Neural cell (in vitro differentiated cells): ENCODE data around the gene RIPPLY3. TPM values are rescaled to one million over a fixed set of nuclear protein-coding genes. Genes with fewer than 3 reads are reported as not detected.

ENCODE experiments used
- H2AFZ ChIP-seq: fragments of 200-600, 300-800 bp; sonication (generic), shearing (Covaris generic); 2 replicates; pipeline ENCODE4 v1.6.0; 2014; ENCODE audit warnings: low read depth, mild to moderate bottlenecking, antibody characterized with exemption, low read length, moderate library complexity
- H3F3A ChIP-seq: fragments of 200-600 bp; shearing (Covaris generic); 2 replicates; pipeline ENCODE4 v1.6.1; 2016; ENCODE audit warnings: mild to moderate bottlenecking, moderate library complexity, mixed read lengths, antibody characterized with exemption, low read length; ENCODE audit not compliant: insufficient read depth, poor library complexity, severe bottlenecking
- H3K27ac ChIP-seq: fragments of 200-600, 300-800 bp; sonication (generic), shearing (Covaris generic); 2 replicates; pipeline ENCODE4 v1.5.1; 2014; ENCODE audit warnings: mild to moderate bottlenecking, low read length, moderate library complexity
- H3K27me3 ChIP-seq: fragments of 300-800, 200-600 bp; sonication (generic), shearing (Covaris generic); 2 replicates; pipeline ENCODE4 v1.6.0; 2014; ENCODE audit warnings: mild to moderate bottlenecking, low read depth, low read length, moderate library complexity; ENCODE audit not compliant: insufficient read depth
- H3K36me3 ChIP-seq: fragments of 300-800, 200-600 bp; sonication (generic), shearing (Covaris generic); 2 replicates; pipeline ENCODE4 v1.5.1; 2014; ENCODE audit warnings: mild to moderate bottlenecking, antibody characterized with exemption, low read length, moderate library complexity; ENCODE audit not compliant: insufficient read depth
- H3K4me2 ChIP-seq: fragments of 300-800, 200-600 bp; sonication (generic), shearing (Covaris generic); 2 replicates; pipeline ENCODE4 v1.6.0; 2014; ENCODE audit warnings: mild to moderate bottlenecking, low read length
- H3K4me3 ChIP-seq: fragments of 300-800, 200-600 bp; sonication (generic), shearing (Covaris generic); 2 replicates; pipeline ENCODE4 v1.5.1; 2014; ENCODE audit warnings: mild to moderate bottlenecking, low read length, moderate library complexity
- H3K79me2 ChIP-seq: fragments of 200-600 bp; shearing (Covaris generic); replicated peaks from 2 replicates; pipeline ENCODE4 v1.6.0; 2014; ENCODE audit warnings: mild to moderate bottlenecking, low read length, moderate library complexity; ENCODE audit not compliant: insufficient read depth
- H3K9ac ChIP-seq: fragments of 300-800, 200-600 bp; sonication (generic), shearing (Covaris generic); 2 replicates; pipeline ENCODE4 v1.6.1; 2016; ENCODE audit warnings: mild to moderate bottlenecking, low read length, mixed read lengths
- H3K9me2 ChIP-seq: fragments of 200-600 bp; shearing (Covaris generic); 2 replicates; pipeline ENCODE4 v1.6.1; 2016; ENCODE audit warnings: mild to moderate bottlenecking, low read length, mixed read lengths; ENCODE audit not compliant: insufficient read depth
- H3K9me3 ChIP-seq: fragments of 200-600, 300-800 bp; sonication (generic), shearing (Covaris generic); 2 replicates; pipeline ENCODE4 v1.6.1; 2016; ENCODE audit warnings: mild to moderate bottlenecking, mixed run types, low read length, moderate library complexity, mixed read lengths
- H4K20me1 ChIP-seq: fragments of 200-600 bp; shearing (Covaris generic); 2 replicates; pipeline ENCODE4 v1.6.1; 2016; ENCODE audit warnings: mild to moderate bottlenecking, mixed run types; ENCODE audit not compliant: insufficient read depth
- CTCF ChIP-seq: fragments of 450-650 bp; IDR thresholded peaks from 2 replicates; pipeline ENCODE4 v1.5.1; 2014; ENCODE audit warnings: antibody characterized with exemption, mild to moderate bottlenecking, moderate library complexity; ENCODE audit not compliant: poor library complexity, severe bottlenecking
- EP300 ChIP-seq: fragments of 450-650 bp; conservative IDR thresholded peaks from 2 replicates; pipeline ENCODE4 v1.6.1; 2014; ENCODE audit warnings: antibody characterized with exemption, mild to moderate bottlenecking, moderate library complexity; ENCODE audit not compliant: poor library complexity, severe bottlenecking
- EZH2 ChIP-seq: fragments of 200-600, 300-800 bp; shearing (Covaris generic), sonication (generic); IDR thresholded peaks from 2 replicates; pipeline ENCODE4 v1.6.1; 2014; ENCODE audit warnings: antibody characterized with exemption, low read length, borderline replicate concordance, mild to moderate bottlenecking; ENCODE audit not compliant: insufficient read depth, poor library complexity, severe bottlenecking
- MXI1 ChIP-seq: fragments of 450-650 bp; conservative IDR thresholded peaks from 2 replicates; pipeline ENCODE4 v1.6.1; 2014; ENCODE audit warnings: antibody characterized with exemption, mild to moderate bottlenecking; ENCODE audit not compliant: poor library complexity, severe bottlenecking
- POLR2AphosphoS5 ChIP-seq: IDR thresholded peaks from 2 replicates; pipeline ENCODE4 v1.6.1; 2012
- RAD21 ChIP-seq: fragments of 450-650 bp; conservative IDR thresholded peaks from 2 replicates; pipeline ENCODE4 v1.6.1; 2014; ENCODE audit warnings: antibody characterized with exemption, mild to moderate bottlenecking, moderate library complexity
- REST ChIP-seq: IDR thresholded peaks from 2 replicates; pipeline ENCODE4 v1.6.1; 2012; ENCODE audit warnings: borderline replicate concordance
- SMC3 ChIP-seq: fragments of 450-650 bp; conservative IDR thresholded peaks from 2 replicates; pipeline ENCODE4 v1.6.1; 2014; ENCODE audit warnings: antibody characterized with exemption, mild to moderate bottlenecking, moderate library complexity; ENCODE audit not compliant: poor library complexity
- TAF1 ChIP-seq: IDR thresholded peaks from 2 replicates; pipeline ENCODE4 v1.6.1; 2012; ENCODE audit warnings: low read depth
- polyA plus RNA-seq: library from polyadenylated mRNA; depleted of rRNA; stranded (reverse); fragments of >200 nt; gene quantifications from 2 replicates; pipeline ENCODE4 v1.2.3, GENCODE V29; 2014

The RIPPLY3 gene
- polyA plus RNA-seq, 1 donor from 2014 or later = 0.24 TPM

- Histone ChIP-seq H3F3A (no peaks in the 10 kb centered on the region), H3K9me3 (no peaks in the 10 kb centered on the region), H2AFZ (no peak overlapping the region), H3K9me2 (no peaks in the 10 kb centered on the region), H3K36me3 (no peaks in the 10 kb centered on the region), H3K9ac (no peak overlapping the region), H3K27ac (no peak overlapping the region), H3K4me3 (no peak overlapping the region), H3K79me2 (no peaks in the 10 kb centered on the region), H4K20me1 (no peaks in the 10 kb centered on the region), H3K27me3 (no peaks in the 10 kb centered on the region), H3K4me2 (no peak overlapping the region)
- TF ChIP-seq TAF1 (no peak), RAD21 (no peak), CTCF (no peak), SMC3 (no peak)
Observed at GRCh38 chr21:37030864-37031263, 24.4 kb downstream of the RIPPLY3 start.

GRCh38 chr21:37032293-37032692, 25.8 kb downstream of the RIPPLY3 start:
- no peak overlapping the region for H3K9ac ChIP-seq
- H3K4me3 ChIP-seq = no peak overlapping the region
- H4K20me1 ChIP-seq = no peaks in the 10 kb centered on the region
- no peak overlapping the region for H3K4me2 ChIP-seq
- no peaks in the 10 kb centered on the region for H3F3A ChIP-seq
- H3K27me3 ChIP-seq = no peaks in the 10 kb centered on the region
- H3K9me2 ChIP-seq = no peaks in the 10 kb centered on the region
- no peaks in the 10 kb centered on the region for H3K9me3 ChIP-seq
- H2AFZ ChIP-seq = no peak overlapping the region
- no peak overlapping the region for H3K27ac ChIP-seq
- H3K36me3 ChIP-seq = no peaks in the 10 kb centered on the region
- H3K79me2 ChIP-seq = no peaks in the 10 kb centered on the region
- no peak for TF ChIP-seq CTCF
- TF ChIP-seq TAF1 = no peak
- TF ChIP-seq MXI1 = no peak
- no peak for TF ChIP-seq RAD21
- no peak for TF ChIP-seq EP300
- TF ChIP-seq REST = no peak
- TF ChIP-seq SMC3 = no peak
- no peak for TF ChIP-seq POLR2AphosphoS5
- no peak for TF ChIP-seq EZH2
